TTC549 (cell line): ENCODE data around the gene GAPT.

Experiments used
- FAIRE-seq: peaks from 2 replicates; lab custom pipeline; 2012; peaks lifted over from hg19 to GRCh38; lab: Jason Lieb, UNC

GAPT gene

GRCh38 chr5:58462154-58462553 is 29.1 kb upstream of the GAPT start:
- FAIRE-seq, result no peak

DNA sequence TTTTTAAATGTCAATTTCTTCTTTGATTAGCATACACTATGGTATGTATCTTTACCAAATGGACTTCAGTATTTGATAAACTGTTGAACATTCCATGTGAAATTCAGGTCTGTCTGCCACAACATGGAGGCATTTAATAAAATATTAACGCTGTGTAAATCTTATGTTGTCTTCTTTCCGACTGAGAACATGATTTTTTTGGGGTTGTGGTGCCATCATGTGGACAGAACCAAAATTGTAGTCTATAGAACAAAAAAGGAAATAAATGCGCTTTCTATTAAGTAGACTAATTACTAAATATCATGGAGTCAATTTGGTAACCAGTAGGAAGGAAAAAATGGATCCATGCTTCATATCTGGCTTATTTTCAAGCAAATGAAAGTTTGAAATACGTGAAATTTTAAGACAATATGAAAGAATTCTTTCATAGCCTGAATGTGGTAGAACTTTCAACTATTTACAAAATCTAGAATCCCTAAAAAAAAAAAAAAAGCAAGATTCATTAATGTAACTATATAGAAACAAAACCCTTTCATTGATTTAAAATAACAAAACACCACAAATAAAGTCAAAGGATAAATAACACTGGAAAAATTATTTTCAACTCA is 28.5 kb upstream of the GAPT start:
- FAIRE-seq, result peak; percentile 84

DNA sequence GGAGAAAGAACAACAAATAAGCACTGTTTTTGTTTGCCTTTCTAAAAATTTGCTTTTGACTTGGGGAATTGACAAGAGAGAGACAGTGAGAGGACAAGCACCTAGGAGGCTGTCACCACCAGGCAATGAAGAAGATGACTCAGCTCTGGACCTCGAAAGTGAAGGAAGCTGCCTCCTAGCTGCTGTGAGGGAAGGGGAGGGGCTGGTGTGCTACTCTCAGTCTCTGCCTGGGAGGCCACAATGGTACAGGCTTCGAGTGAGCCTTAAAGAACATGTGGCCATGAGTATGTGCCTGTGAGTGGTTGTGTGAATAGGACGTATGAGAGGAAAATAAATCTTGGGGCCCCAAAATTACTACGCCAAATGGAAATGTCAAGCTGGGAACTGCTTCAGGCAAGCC is 24.3 kb upstream of the GAPT start:
- no peak for FAIRE-seq

DNA sequence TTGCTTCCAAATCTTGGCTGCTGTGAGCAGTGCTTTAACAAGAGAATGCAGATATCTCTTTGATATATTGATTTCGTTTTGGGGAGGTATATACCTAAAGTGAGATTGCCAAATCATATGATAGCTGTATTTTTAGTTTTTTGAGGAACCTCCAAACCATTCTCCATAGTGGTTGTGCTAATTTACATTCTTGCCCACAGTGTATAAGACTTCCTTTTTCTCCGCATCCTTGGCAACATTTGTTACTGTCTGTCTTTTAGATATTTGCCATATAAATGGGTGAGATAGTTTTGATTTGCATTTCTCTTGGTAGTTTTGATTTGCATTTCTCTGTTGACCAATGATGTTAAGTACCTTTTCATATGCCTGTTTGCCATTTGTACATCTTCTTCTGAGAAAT is 21.3 kb upstream of the GAPT start:
- no peak for FAIRE-seq

- FAIRE-seq, result no peak
These were observed 15.8 kb upstream of the GAPT start for GRCh38 chr5:58475404-58475803.

GRCh38 chr5:58477760-58478376 is 13.4 kb upstream of the GAPT start:
- FAIRE-seq, result no peak

- FAIRE-seq, result no peak
These were observed 10.1 kb upstream of the GAPT start for GRCh38 chr5:58481066-58481676.

- FAIRE-seq, result no peak
These were observed 9.4 kb upstream of the GAPT start for GRCh38 chr5:58481828-58482227.

DNA sequence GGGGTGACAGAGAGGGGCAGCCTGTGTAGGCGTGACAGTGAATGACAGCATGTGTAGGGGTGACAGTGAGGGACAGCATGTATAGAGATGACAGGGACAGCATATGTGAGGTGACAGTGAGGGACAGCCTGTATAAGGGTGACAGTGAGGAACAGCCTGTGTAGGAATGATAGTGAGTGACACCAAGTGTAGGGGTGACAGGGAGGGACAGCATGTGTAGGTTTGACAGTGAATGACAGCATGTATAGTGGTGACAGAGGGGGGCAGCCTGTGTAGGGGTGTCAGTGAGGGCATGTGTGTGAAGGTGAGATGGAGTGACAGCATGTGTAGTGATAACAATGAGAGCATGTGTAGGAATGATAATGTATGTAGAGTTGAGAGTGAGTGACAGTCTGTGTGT is 8.7 kb upstream of the GAPT start:
- FAIRE-seq, result no peak

DNA sequence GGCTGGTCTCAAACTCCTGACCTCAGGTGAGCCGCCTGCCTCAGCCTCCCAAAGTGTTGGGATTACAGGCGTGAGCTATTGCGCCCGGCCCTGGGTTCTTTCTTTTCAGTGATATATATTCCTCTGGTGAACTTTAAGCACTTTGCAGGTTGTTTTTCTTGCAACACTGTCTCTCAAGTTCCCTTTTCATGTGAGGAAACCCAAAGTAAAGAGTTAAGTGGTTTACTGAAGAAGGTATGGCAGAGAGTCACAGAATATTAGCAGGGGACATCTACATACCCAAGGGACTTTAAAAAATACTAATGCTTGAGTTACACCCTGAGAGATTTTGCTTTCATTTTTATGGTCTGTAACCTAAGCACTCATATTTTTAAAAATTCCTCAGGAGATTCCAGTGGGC is 6.7 kb upstream of the GAPT start:
- no peak for FAIRE-seq

GRCh38 chr5:58486290-58486689 is 4.9 kb upstream of the GAPT start:
- FAIRE-seq, result no peak

- FAIRE-seq, result no peak
These were observed 709 bp upstream of the GAPT start for GRCh38 chr5:58490402-58491050.

DNA sequence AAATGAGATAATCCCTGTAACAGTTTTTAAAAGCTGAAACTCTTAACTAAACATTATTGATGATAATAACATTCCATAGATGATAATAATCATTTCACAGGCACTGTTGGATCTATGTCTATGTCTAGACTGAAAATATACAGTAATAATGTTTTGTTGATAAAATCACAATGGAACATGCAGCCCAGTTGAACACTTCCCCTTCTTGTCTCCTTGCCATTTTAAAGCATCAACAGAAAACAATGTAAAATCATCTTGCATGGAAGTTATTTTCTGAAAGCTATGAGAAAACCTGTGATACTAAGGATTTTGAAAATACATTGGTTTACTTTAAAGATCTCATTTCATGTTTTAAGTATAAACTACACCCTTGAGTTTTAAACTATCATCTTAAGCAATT is 1.9 kb downstream of the GAPT start:
- no peak for FAIRE-seq

DNA sequence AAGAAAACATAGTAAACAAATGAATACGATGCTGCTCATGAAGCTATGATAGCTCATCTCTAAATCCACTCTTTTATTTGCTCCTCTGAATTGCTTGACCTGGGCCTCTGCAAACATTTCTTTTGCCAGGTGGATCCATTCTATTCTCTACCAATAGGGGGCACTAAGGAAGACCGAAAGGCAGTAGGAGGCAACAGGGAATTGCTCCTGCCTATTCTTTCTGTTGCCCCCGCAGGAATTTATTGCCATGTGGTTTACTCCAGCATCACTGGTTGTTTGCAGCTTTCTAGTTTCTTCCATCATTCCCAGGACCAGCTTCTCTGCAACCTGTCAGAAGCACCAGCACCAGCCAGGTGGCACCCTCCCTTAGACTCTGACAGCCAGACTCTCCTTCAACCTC is 5.3 kb downstream of the GAPT start:
- no peak for FAIRE-seq

- no peak for FAIRE-seq
These were observed 6.2 kb downstream of the GAPT start for GRCh38 chr5:58497386-58497785.

GRCh38 chr5:58497921-58498320 is 6.7 kb downstream of the GAPT start:
- no peak for FAIRE-seq

DNA sequence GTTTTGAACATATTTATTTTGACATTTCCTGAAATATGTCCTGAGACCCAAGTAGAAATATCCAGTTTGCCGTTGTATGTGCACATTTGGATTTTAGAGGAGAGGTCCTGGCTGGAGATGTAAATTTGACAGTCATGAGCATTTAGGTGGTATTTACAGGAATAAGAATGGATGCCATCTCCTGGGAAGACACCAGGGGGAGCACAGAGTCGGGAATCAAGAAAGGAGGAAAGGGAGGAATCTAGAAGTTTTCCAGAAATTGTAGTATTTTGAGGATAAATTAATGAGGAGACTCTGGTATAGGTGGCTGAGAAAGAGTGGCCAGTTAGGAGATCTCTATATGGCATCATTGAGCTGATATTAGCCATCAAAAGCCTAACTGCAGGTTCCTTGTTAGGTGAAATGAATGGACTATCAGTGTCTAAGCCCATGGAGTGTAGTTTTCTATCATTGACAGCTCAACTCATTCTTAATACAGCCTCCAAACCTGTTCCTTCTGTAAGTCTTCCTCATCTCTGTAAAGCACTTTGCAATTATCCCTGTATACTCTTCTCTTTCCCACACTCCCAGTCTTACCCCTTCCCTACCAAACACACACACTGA is 7.2 kb downstream of the GAPT start:
- FAIRE-seq, result no peak

DNA sequence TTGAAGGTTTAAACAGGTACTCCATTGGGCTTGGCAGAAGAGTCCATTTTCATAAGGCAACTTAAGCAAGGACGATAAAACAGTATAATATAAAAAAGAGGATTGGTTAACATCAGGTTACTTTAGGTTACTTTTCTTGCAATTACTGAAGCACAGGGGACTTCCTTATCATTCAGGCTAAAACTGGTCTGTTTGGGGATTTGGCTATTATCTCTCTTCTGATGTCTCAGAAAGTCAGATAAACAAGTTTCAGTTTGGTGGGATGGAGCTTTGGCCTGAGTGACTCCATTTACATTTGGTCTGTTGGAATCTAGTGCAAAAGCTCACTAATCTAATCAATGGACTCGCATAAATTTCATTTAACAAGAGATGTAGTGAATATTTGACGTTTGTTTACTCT is 8.0 kb downstream of the GAPT start:
- FAIRE-seq, result no peak

DNA sequence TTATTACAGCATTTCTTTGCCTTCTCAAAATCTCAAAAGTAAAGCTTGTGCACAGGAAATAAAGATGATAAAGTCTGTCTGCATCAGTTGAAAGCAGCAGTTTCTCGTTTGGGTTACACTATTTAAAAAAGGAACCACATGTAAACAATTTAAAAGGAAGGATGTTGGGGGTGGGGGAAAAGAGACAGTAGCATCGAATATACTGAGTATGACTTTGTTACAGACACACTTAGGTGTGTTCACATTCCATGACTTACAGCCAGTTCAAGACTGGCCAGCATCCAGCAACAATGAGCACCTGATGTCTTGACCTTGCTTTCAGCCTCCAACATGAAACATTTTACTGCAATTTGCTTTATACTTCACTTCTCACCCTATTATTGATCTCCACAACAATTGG is 8.7 kb downstream of the GAPT start:
- no peak for FAIRE-seq

DNA sequence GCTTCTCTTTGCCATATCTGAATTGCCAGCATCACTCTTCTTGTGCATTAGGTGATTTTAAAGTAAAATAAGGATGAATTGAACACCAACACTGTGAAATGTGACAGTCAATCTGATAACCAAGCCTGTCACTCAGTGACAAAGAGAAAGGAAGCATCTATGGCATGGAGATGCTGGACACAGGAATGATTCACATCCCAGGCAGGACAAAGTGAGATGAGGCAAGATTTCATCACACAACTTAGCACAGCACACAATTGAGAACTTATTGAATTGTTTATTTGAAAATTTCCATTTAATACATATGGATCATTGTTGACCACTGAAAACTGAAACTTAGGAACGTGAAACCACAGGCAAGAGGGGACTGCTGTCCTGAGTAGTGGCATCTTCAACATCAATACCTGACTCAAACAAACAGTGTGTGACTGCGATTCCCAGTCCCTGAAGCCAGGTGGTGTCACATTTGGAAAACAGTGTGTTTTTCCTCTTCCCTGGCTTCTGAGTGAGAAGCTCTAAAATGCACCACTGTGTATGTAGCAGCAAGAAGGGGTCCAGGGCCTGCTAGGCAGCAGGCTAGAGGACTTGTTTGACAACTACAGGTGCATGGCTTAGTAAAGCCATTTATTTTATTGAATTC is 10.7 kb downstream of the GAPT start:
- no peak for FAIRE-seq

GRCh38 chr5:58503390-58504046 is 12.3 kb downstream of the GAPT start:
- no peak for FAIRE-seq

DNA sequence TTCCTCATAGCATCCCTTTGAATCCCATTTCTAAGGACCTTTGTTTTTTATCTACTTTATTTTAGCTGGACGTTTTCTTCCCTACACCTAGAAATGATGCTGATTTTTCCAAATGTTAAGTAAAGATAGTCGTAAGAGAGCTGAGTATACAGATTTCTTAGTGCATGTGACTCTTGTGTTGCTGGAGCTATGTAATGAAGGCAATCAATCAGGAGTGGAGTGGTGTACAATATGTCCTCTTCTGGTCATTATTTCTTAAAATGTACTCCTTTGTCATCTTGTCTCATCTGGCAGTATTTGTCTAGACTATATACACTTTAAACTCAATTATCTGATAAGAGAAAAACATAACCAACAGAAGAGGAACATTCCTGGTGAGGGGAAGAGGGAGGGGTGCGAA is 13.5 kb downstream of the GAPT start:
- no peak for FAIRE-seq
